ENCODE data around the gene CTDSPL2. TPM values are rescaled to one million over a fixed set of nuclear protein-coding genes. Genes with fewer than 3 reads are reported as not detected.

The CTDSPL2 gene
- total and polyA plus RNA-seq, 10 of the 15 experiments (the other 5 are each of a cell fraction or from before 2014, with no cell fraction given): 10.7 to 77.1 (median 44.9) TPM

- TF ChIP-seq ZBTB33 (IDR thresholded peaks at IDR 0.05) (no peak), IRF4 (IDR thresholded peaks at IDR 0.05; ENCODE audit: low read depth, low read length) (0 out of 2 replicates have a peak, but pooled peaks have one; percentile 24), MYB (IDR thresholded peaks at IDR 0.05; ENCODE audit: borderline replicate concordance, low read depth, low read length) (no peak), GABPA (IDR thresholded peaks at IDR 0.05; ENCODE audit: low read depth) (0 out of 2 replicates have a peak, but pooled peaks have one; percentile 27), EED (IDR thresholded peaks at IDR 0.05; ENCODE audit: low read depth) (peak; percentile 38)
Observed at GRCh38 chr15:44427756-44428724, 611 bp downstream of the CTDSPL2 start (continued).

- ATAC-seq (peak; percentile 44), FAIRE-seq (no peak), DNase-seq (ENCODE audit: low read depth, low spot score) (no peak)
- no peaks in the 10 kb centered on the region for H3K27me3 ChIP-seq (replicated peaks in 1 of 2; ENCODE audit: control insufficient read depth in 2 of 2, insufficient read depth in 2 of 2, low read length in 1 of 2)
- H3K9ac ChIP-seq (ENCODE audit: control insufficient read depth, insufficient read depth, low read length): no peak overlapping the region
- intact Hi-C loops (cut with micrococcal nuclease; ENCODE audit: unreplicated experiment): no loop called here
- CTCF ChIA-PET: interaction anchor here (0.7 to 1.2 kb wide), 3 partner anchors 8 to 145 kb away, joined by 3 read pairs; no protein-coding TSS in a partner anchor
- H2AFZ ChIP-seq (ENCODE audit: control insufficient read depth, low read depth, low read length): no peak overlapping the region
- BruUV-seq (replicated peaks): no TSS peak
- no peaks in the 10 kb centered on the region; the same call in 2 of the 3 replicates for H3K9me3 ChIP-seq (replicated peaks; ENCODE audit: control insufficient read depth, insufficient read depth, low read length)
- H3K4me1 ChIP-seq (ENCODE audit: control insufficient read depth, insufficient read depth, low read length): no peaks in the 10 kb centered on the region
- in situ Hi-C loops (cut with MboI): no loop called here
- no peak overlapping the region for H3K4me3 ChIP-seq
- H4K20me1 ChIP-seq (ENCODE audit: control insufficient read depth, insufficient read depth): no peaks in the 10 kb centered on the region
- POLR2A ChIA-PET: interaction anchor here (0.5 to 0.7 kb wide), 2 partner anchors 9 to 102 kb away, joined by 3 read pairs; partner anchors contain the start of gene CTDSPL2
- no peak for TF ChIP-seq IRF3 (IDR thresholded peaks at IDR 0.05)
- peaks cover 0 to 13% of the 10 kb centered on the region in 2 experiments; a peak in 3 of 4 replicates for H3K36me3 ChIP-seq (ENCODE audit: control insufficient read depth in 2 of 2, insufficient read depth in 2 of 2, low read length in 1 of 2)
- no peak overlapping the region for H3K4me2 ChIP-seq (ENCODE audit: control insufficient read depth, insufficient read depth)
- SMC1A ChIA-PET (ENCODE audit: uncharacterized antibody, unreplicated experiment): interaction anchor here (1.0 to 1.3 kb wide), 2 partner anchors 8 to 10 kb away, joined by 5 read pairs; partner anchors contain the start of gene CTDSPL2
- no peak overlapping the region for H3K27ac ChIP-seq (ENCODE audit: control insufficient read depth, insufficient read depth)
- peaks cover 85% of the 10 kb centered on the region for H3K79me2 ChIP-seq (ENCODE audit: control insufficient read depth, insufficient read depth, low read length)
- WGBS (ENCODE audit: insufficient coverage, insufficient replicate concordance, low lambda C conversion rate, missing lambda C conversion rate): 94% methylated on average over 2 of the region's 2 CpGs
- RAD21 ChIA-PET (ENCODE audit: unreplicated experiment): interaction anchor here (0.5 to 1.5 kb wide), 3 partner anchors 9 to 136 kb away, joined by 3 to 6 read pairs (median 3); partner anchors contain the start of gene CTDSPL2
Observed at GRCh38 chr15:44435893-44436667, 8.7 kb downstream of the CTDSPL2 start.

Data from GM12878 (cell line).